GM06990 (cell line): ENCODE measurements around the gene STK38.

Experiments used
- DNase-seq: peaks from one replicate; pipeline ENCODE4 v3.0.0-alpha.2; 2011; ENCODE audit not compliant: insufficient read length; ENCODE audit errors: extremely low read depth
- H3K27me3 ChIP-seq: replicated peaks from 2 replicates; pipeline ENCODE4 v1.6.0; 2011; ENCODE audit warnings: low read length; ENCODE audit not compliant: control insufficient read depth, insufficient read depth
- H3K36me3 ChIP-seq: 2 replicates; pipeline ENCODE4 v1.5.1; 2011; ENCODE audit warnings: low read length; ENCODE audit not compliant: control insufficient read depth, insufficient read depth
- H3K4me3 ChIP-seq: replicated peaks from 2 replicates; pipeline ENCODE4 v1.5.1; 2011; ENCODE audit warnings: low read depth, mild to moderate bottlenecking, control low read depth, low read length
- TF ChIP-seq, protein P1 (sequence below): IDR thresholded peaks from 2 replicates; pipeline ENCODE4 v1.5.1; 2011; ENCODE audit warnings: low read length, control low read depth, mild to moderate bottlenecking, inconsistent platforms; ENCODE audit not compliant: insufficient read depth, poor library complexity, severe bottlenecking

The STK38 gene

DNA sequence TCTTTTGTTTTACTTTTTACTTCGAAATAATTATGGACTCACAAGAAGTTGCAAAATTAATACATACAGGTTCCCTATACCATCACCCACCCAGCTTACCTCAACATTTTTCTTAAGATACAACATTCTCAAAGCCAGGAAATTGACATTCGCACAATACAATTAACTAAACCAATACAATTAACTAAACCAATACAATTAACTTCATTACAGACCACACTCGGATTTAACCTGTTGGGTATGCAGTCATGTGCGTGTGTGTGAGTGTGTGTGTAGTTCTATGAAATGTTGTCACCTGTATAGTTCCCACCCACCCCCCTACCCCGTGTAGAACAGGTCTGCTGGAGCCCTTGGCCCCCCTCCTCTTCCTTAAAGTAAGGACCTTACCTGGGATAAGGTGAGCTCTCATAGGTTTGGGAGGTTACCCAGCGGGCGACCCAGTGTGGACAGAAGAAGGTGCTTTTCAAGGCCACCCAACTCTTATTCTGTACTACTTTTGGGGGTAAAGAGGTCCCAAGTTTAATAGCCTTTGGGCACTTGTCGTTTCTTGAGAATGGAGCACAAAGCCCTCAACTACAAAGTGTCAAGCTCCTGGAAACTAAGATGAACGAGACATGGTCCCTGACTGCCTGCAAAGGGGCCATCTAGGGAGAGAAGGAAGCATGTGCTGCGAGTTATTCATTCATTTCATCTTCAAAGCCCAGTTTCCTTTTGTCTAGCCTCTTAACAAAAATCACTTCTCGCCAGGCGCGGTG, 544 bp upstream of the STK38 start:
- TF ChIP-seq, protein P1, sequence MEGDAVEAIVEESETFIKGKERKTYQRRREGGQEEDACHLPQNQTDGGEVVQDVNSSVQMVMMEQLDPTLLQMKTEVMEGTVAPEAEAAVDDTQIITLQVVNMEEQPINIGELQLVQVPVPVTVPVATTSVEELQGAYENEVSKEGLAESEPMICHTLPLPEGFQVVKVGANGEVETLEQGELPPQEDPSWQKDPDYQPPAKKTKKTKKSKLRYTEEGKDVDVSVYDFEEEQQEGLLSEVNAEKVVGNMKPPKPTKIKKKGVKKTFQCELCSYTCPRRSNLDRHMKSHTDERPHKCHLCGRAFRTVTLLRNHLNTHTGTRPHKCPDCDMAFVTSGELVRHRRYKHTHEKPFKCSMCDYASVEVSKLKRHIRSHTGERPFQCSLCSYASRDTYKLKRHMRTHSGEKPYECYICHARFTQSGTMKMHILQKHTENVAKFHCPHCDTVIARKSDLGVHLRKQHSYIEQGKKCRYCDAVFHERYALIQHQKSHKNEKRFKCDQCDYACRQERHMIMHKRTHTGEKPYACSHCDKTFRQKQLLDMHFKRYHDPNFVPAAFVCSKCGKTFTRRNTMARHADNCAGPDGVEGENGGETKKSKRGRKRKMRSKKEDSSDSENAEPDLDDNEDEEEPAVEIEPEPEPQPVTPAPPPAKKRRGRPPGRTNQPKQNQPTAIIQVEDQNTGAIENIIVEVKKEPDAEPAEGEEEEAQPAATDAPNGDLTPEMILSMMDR, result no peak
- no peaks in the 10 kb centered on the region for H3K27me3 ChIP-seq
- no peak overlapping the region; the same call in none of the 2 replicates for H3K4me3 ChIP-seq
- no peaks in the 10 kb centered on the region; the same call in 1 of the 2 replicates for H3K36me3 ChIP-seq
- DNase-seq, result no peak

DNA sequence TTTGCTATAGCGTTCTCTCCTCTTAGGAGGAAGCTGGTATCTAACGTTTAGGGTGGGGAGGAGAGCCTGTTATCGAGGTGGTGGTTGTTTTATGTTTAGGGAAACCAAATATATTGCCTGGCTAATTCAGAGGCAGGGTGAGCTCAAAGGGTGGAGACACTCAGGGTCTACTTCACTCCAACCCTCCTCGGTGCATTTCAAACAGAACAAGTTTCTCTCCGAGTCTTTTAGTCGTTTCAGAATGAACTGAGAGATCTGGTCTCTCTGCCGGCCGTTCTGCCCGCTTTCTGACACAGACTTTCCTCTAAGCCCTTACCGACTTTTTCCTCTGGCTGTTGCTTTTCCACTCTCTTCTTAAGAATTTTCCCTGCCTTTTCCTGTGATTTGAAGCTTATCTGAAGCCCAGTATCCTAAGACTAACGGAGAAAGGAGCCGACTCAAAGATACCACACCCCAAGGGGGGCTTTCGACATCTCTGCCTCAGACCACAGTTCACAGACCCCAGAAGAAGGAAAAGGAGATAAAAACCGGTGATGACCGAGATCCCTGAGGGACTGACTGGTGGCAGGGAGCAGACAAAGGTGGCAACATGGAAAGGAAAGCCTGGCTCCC, 865 bp downstream of the STK38 start:
- H3K27me3 ChIP-seq, result no peaks in the 10 kb centered on the region
- no peak for DNase-seq

GRCh38 chr6:36545767-36546307, 1.4 kb downstream of the STK38 start:
- Histone ChIP-seq H3K27me3 (no peaks in the 10 kb centered on the region), H3K4me3 (peak overlapping the region; percentile 96), H3K36me3 (no peaks in the 10 kb centered on the region; the same call in 1 of the 2 replicates)
- TF ChIP-seq, protein P1, result no peak
- DNase-seq, result no peak

More for the DNA sequence above, 865 bp downstream of the STK38 start:
- peak overlapping the region; percentile 96 for H3K4me3 ChIP-seq
- TF ChIP-seq, protein P1, result no peak
- H3K36me3 ChIP-seq, result no peaks in the 10 kb centered on the region; the same call in 1 of the 2 replicates

GRCh38 chr6:36544228-36544627, 3.1 kb downstream of the STK38 start:
- TF ChIP-seq, protein P1, result no peak
- Histone ChIP-seq H3K36me3 (no peaks in the 10 kb centered on the region; the same call in none of the 2 replicates), H3K4me3 (no peak overlapping the region), H3K27me3 (no peaks in the 10 kb centered on the region)
- no peak for DNase-seq

DNA sequence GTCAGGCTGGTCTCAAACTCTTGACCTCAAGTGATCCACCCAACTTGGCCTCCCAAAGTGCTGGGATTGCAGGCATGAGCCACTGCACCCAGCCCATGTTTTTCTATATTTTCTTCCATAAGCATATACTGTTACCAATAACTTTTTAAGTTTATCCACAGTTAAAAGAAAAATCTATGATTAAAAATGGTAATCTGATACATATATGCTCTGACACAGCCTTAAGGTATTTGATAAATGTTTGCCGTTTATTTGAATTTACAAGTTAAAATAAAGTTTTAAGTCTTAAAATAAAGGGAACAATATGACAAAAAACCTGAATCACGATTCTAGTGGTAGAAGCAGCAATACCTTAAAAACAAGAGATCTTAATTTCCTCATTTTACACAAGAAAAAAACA, 5.2 kb downstream of the STK38 start:
- H3K4me3 ChIP-seq, result no peak overlapping the region
- TF ChIP-seq, protein P1, result no peak
- H3K36me3 ChIP-seq, result no peaks in the 10 kb centered on the region; the same call in none of the 2 replicates
- no peaks in the 10 kb centered on the region for H3K27me3 ChIP-seq
- DNase-seq, result no peak
